A673 (cell line): Measurements from ENCODE around the gene LTB4R2. TPM values are rescaled to one million over a fixed set of nuclear protein-coding genes. Genes with fewer than 3 reads are reported as not detected.

ENCODE experiments used
- BruUV-seq: library from RNA; stranded (reverse); fragments of 400-500 nt; replicated peaks from 2 replicates; lab custom pipeline; 2021; lab: Mats Ljungman, UMichigan
- CTCF ChIA-PET: fragments of 300-600 bp; sonication (Branson Sonifier 250); formaldehyde crosslinking; loops from one replicate; lab custom pipeline; 2022; ENCODE audit warnings: antibody characterized with exemption; lab: Charles Lee
- POLR2A ChIA-PET: fragments of 300-600 bp; sonication (Branson Sonifier 250); formaldehyde crosslinking; loops from one replicate; lab custom pipeline; 2022; ENCODE audit warnings: antibody characterized with exemption; ENCODE audit not compliant: low non-redundant PET; lab: Charles Lee
- DNase-seq: peaks from one replicate; pipeline ENCODE4 v3.0.0-alpha.2; 2015; ENCODE audit warnings: low spot score
- H3K27ac ChIP-seq: fragments of 200-600 bp; sonication (generic); 2 replicates; pipeline ENCODE4 v1.5.1; 2016; ENCODE audit warnings: mixed run types, low read depth, mild to moderate bottlenecking, mixed read lengths, antibody characterized with exemption, low read length; ENCODE audit not compliant: poor library complexity, severe bottlenecking
- H3K27me3 ChIP-seq: fragments of 200-600 bp; sonication (generic); replicated peaks from 2 replicates; pipeline ENCODE4 v1.6.1; 2017; ENCODE audit warnings: mixed run types, low read depth, mild to moderate bottlenecking, mixed read lengths, antibody characterized with exemption, low read length; ENCODE audit not compliant: insufficient read depth, poor library complexity
- H3K36me3 ChIP-seq: fragments of 200-600 bp; sonication (generic); 2 replicates; pipeline ENCODE4 v1.6.1; 2016; ENCODE audit warnings: mixed run types, mild to moderate bottlenecking, mixed read lengths, antibody characterized with exemption, low read length; ENCODE audit not compliant: insufficient read depth, poor library complexity, severe bottlenecking
- H3K4me1 ChIP-seq: fragments of 200-600 bp; sonication (generic); 2 replicates; pipeline ENCODE4 v1.6.1; 2017; ENCODE audit warnings: mixed run types, mild to moderate bottlenecking, mixed read lengths, antibody characterized with exemption, low read length; ENCODE audit not compliant: insufficient read depth, poor library complexity, severe bottlenecking
- H3K4me3 ChIP-seq: fragments of 200-600 bp; sonication (generic); 2 replicates; pipeline ENCODE4 v1.5.1; 2016; ENCODE audit warnings: low read depth, mixed run types, mild to moderate bottlenecking, mixed read lengths, low read length; ENCODE audit not compliant: poor library complexity, severe bottlenecking
- H3K9me3 ChIP-seq: fragments of 200-600 bp; sonication (generic); 2 replicates; pipeline ENCODE4 v1.6.1; 2016; ENCODE audit warnings: mixed run types, low read depth, mild to moderate bottlenecking, mixed read lengths, antibody characterized with exemption, low read length; ENCODE audit not compliant: poor library complexity, severe bottlenecking
- CTCF ChIP-seq: fragments of 300-800, 200-600 bp; sonication (generic); conservative IDR thresholded peaks from 2 replicates; pipeline ENCODE4 v1.5.1; 2017; ENCODE audit warnings: low read depth, mild to moderate bottlenecking, antibody characterized with exemption, low read length, moderate library complexity, mixed read lengths
- EZH2 ChIP-seq: fragments of 200-600 bp; sonication (generic); IDR thresholded peaks from 2 replicates; pipeline ENCODE4 v1.6.1; 2017; ENCODE audit warnings: borderline replicate concordance, low read depth, mild to moderate bottlenecking, mixed read lengths, antibody characterized with exemption, low read length; ENCODE audit not compliant: poor library complexity, severe bottlenecking
- intact Hi-C: fragments of 100-400 bp; cut with micrococcal nuclease; formaldehyde crosslinking; loops from one replicate; pipeline ENCODE4 v1.10.0; 2022; ENCODE audit not compliant: unreplicated experiment
- total RNA-seq: library from RNA; stranded (reverse); gene quantifications from 2 replicates; pipeline ENCODE4 v1.2.3, GENCODE V29; 2021

Gene LTB4R2
- total RNA-seq, 1 experiment from 2014 or later: 7.6 TPM

GRCh38 chr14:24307575-24308341 lies 2.2 kb upstream of the LTB4R2 start, which contains the start of gene CIDEB:
TSS of gene CIDEB (minus strand) at chr14:24307977. CDS start at chr14:24307858, 119 bp downstream.
- H3K36me3 ChIP-seq: peaks cover 34% of the 10 kb centered on the region
- intact Hi-C loops: no loop called here
- no peaks in the 10 kb centered on the region for H3K9me3 ChIP-seq
- no TSS peak for BruUV-seq
- peaks cover 13% of the 10 kb centered on the region for H3K4me1 ChIP-seq
- POLR2A ChIA-PET: no interaction called here
- no peak for TF ChIP-seq EZH2
- peak; percentile 96 for TF ChIP-seq CTCF
- peak; percentile 69 for DNase-seq
- no peak within 1 kb of the TSS for H3K4me3 ChIP-seq
- H3K27ac ChIP-seq: no peak within 1 kb of the TSS
- CTCF ChIA-PET: interaction anchor here (0.5 to 3.3 kb wide), 13 partner anchors 8 to 785 kb away, joined by 3 to 21 read pairs (median 4); partner anchors contain the start of genes DHRS1, KHNYN, MDP1 and NOP9
- H3K27me3 ChIP-seq: no peaks in the 10 kb centered on the region

- H3K4me3 ChIP-seq: no peak overlapping the region
- H3K27me3 ChIP-seq: no peaks in the 10 kb centered on the region
- no peak overlapping the region for H3K27ac ChIP-seq
- intact Hi-C loops: no loop called here
- no peak for DNase-seq
- BruUV-seq: no TSS peak
- POLR2A ChIA-PET: interaction anchor here (0.6 to 1.6 kb wide), 2 partner anchors 9 to 18 kb away, joined by 4 to 14 read pairs; partner anchors contain the start of genes DHRS1 and NOP9
- H3K9me3 ChIP-seq: no peaks in the 10 kb centered on the region
- H3K4me1 ChIP-seq: peaks cover 13% of the 10 kb centered on the region
- H3K36me3 ChIP-seq: peaks cover 27% of the 10 kb centered on the region
- no peak; the same call in 1 of the 2 replicates for TF ChIP-seq CTCF
- TF ChIP-seq EZH2: no peak
- CTCF ChIA-PET: interaction anchor here (0.5 to 3.3 kb wide), 12 partner anchors 9 to 250 kb away, joined by 3 to 21 read pairs (median 4); partner anchors contain the start of genes DHRS1, KHNYN, MDP1 and NOP9
Measured at GRCh38 chr14:24308342-24309124, 1.4 kb upstream of the LTB4R2 start.

- no peak for DNase-seq
- no peak overlapping the region for H3K27ac ChIP-seq
- TF ChIP-seq EZH2 (no peak), CTCF (no peak)
- intact Hi-C loops: no loop called here
- H3K4me1 ChIP-seq: peaks cover 13% of the 10 kb centered on the region
- no peaks in the 10 kb centered on the region for H3K27me3 ChIP-seq
- no peak overlapping the region for H3K4me3 ChIP-seq
- peaks cover 10% of the 10 kb centered on the region for H3K36me3 ChIP-seq
- CTCF ChIA-PET: interaction anchor here (1.1 kb wide), 1 partner anchor 121 kb away, joined by 3 read pairs; no protein-coding TSS in a partner anchor
- POLR2A ChIA-PET: interaction anchor here (1.6 kb wide), 1 partner anchor 10 kb away, joined by 4 read pairs; the partner anchor contains the start of genes DHRS1 and NOP9
- no TSS peak for BruUV-seq
- H3K9me3 ChIP-seq: no peaks in the 10 kb centered on the region
Measured at GRCh38 chr14:24310265-24310645, 315 bp downstream of the LTB4R2 start.
